Vagina (tissue), 2 donors: ENCODE results near the gene PHAF1. TPM values are rescaled to one million over a fixed set of nuclear protein-coding genes. Genes with fewer than 3 reads are reported as not detected.
A peak's percentile ranks its signal among the peaks of the same experiment; 100 is the strongest.

Experiments
- DNase-seq, 2 donors: peaks; one replicate each; pipeline ENCODE4 v3.0.0-alpha.2; 2017; ENCODE audit errors: extremely low spot score in 2 of 2
- H3K27ac ChIP-seq: fragments of 200-600 bp; sonication (generic); one replicate; pipeline ENCODE4 v1.5.1; 2019
- H3K27me3 ChIP-seq: fragments of 200-600 bp; sonication (generic); one replicate; pipeline ENCODE4 v1.5.1; 2019
- H3K36me3 ChIP-seq, 2 donors: fragments of 200-600 bp; sonication (generic); one replicate each; pipeline ENCODE4 v1.5.1; 2017 to 2019
- H3K4me1 ChIP-seq: fragments of 200-600 bp; sonication (generic); one replicate; pipeline ENCODE4 v1.5.1; 2019
- H3K4me3 ChIP-seq, 2 donors: fragments of 200-600 bp; sonication (generic); 1 replicate in 1 of 2; 2 replicates in 1 of 2; pipeline ENCODE4 v1.5.1; 2016 to 2019
- H3K9me3 ChIP-seq: fragments of 200-600 bp; sonication (generic); one replicate; pipeline ENCODE4 v1.5.1; 2019
- POLR2A ChIP-seq, 2 donors: fragments of 450-650 bp; IDR thresholded peaks; one replicate each; pipeline ENCODE4 v1.6.1; 2017; ENCODE audit warnings: antibody characterized with exemption in 2 of 2, mild to moderate bottlenecking in 2 of 2, moderate library complexity in 2 of 2
- POLR2AphosphoS5 ChIP-seq, 2 donors: sonication (generic); formaldehyde crosslinking; IDR thresholded peaks; one replicate each; pipeline ENCODE4 v1.9.0; 2017; ENCODE audit warnings: antibody characterized with exemption in 2 of 2, mild to moderate bottlenecking in 2 of 2, low read depth in 1 of 2; ENCODE audit not compliant: insufficient read depth in 1 of 2
- intact Hi-C: fragments of 100-400 bp; cut with DNase I; formaldehyde crosslinking; loops from one replicate; pipeline ENCODE4 v1.15.1; 2023
- total RNA-seq: library from RNA; depleted of rRNA; stranded (reverse); fragments of >200 nt; gene quantifications from one replicate; pipeline ENCODE4 v1.2.3, GENCODE V29; 2016
- TF ChIP-seq, protein P1 (sequence below), 3 experiments: fragments of 450-650 bp in 2 of 3; fragments of 200-600 bp in 1 of 3; sonication (generic) in 1 of 3; IDR thresholded peaks; one replicate each; pipeline ENCODE4 v1.5.1; 2017 to 2019; ENCODE audit warnings: antibody characterized with exemption in 3 of 3, mild to moderate bottlenecking in 2 of 3, moderate library complexity in 2 of 3

Gene PHAF1
- total RNA-seq, 1 donor from 2014 or later: 23.3 TPM

DNA sequence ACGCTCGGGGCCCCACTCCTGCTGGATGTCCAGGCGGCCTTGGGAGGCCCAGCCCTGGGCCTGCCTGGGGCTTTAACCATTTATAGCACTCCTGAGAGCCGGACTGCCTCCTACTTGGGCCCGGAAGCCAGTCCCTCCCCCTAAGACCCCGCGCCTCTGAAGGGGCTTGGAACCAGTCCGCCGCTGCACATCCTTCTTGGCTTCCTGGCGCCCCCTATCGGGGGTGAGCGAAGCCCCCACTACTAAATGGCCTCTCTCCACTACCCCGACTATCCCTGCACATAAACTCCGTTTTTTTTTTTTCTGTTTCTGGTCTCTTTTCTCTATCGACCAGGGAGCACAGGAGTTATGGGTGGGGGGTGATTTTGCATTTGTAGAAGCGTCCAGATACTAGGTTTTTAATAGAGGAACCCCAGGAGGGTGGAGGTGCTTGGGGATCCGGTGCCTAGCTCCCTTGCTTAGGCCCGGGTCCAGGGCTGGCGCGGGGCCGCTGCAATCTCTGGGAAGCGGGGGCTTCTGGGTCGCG, 60.0 kb downstream of the PHAF1 start:
- Histone ChIP-seq H3K27ac (peak overlapping the region; percentile 96), H3K4me3 (peak overlapping the region; percentile 45 to 60), H3K9me3 (no peaks in the 10 kb centered on the region), H3K27me3 (no peaks in the 10 kb centered on the region), H3K4me1 (peaks cover 54% of the 10 kb centered on the region), H3K36me3 (no peaks in the 10 kb centered on the region)
- DNase-seq: no peak
- TF ChIP-seq, protein P1, sequence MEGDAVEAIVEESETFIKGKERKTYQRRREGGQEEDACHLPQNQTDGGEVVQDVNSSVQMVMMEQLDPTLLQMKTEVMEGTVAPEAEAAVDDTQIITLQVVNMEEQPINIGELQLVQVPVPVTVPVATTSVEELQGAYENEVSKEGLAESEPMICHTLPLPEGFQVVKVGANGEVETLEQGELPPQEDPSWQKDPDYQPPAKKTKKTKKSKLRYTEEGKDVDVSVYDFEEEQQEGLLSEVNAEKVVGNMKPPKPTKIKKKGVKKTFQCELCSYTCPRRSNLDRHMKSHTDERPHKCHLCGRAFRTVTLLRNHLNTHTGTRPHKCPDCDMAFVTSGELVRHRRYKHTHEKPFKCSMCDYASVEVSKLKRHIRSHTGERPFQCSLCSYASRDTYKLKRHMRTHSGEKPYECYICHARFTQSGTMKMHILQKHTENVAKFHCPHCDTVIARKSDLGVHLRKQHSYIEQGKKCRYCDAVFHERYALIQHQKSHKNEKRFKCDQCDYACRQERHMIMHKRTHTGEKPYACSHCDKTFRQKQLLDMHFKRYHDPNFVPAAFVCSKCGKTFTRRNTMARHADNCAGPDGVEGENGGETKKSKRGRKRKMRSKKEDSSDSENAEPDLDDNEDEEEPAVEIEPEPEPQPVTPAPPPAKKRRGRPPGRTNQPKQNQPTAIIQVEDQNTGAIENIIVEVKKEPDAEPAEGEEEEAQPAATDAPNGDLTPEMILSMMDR (IDR thresholded peaks at IDR 0.05): no peak
- TF ChIP-seq POLR2A (IDR thresholded peaks at IDR 0.05) (no peak), POLR2AphosphoS5 (IDR thresholded peaks at IDR 0.05; ENCODE audit: insufficient read depth in 1 of 2, low read depth in 1 of 2) (no peak)
- intact Hi-C loops: no loop called here

DNA sequence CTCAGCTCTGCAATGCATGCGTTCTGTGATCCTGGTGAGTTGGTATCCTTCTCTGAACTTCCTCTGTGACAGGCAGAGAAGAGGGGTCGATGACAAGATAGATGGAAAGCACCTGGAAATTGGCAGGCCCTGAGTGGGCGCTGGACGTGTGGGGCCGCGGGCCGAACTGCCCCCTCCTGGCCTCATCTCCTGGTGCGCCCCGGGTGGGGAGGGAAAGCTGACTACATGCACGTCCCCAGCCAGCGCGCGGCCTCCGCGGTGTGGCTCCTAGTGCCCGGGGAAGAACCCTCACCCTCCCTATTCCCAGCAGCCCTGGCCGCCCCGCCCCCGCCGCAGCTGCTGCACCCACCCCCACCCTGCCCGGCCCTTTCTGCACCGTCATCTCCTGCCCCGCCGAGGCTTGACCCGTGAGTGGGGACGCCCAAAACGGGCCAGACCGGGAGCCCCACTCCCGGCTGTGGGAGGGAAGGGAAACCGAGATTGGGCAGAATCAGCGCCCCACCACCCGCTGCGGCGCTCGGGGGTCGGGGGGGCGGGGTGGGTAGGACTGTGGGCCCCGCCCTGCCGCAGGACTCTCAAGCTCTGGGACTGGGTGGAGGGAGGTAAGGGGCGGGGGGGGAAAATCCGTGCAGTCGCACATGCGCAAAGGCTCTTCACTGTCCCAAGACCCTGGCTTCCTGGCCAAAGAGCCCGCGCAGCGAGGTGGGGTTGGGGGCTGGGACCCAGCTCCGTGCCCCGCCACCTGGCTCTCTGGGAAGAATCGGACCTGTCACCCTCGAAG, 60.6 kb downstream of the PHAF1 start, which contains the start of gene NOL3:
Gene NOL3 (plus strand): TSS at position 371 of the 781 bp plus-strand sequence.
- Histone ChIP-seq H3K4me3 (peak within 1 kb of the TSS; percentile 45 to 60), H3K9me3 (no peaks in the 10 kb centered on the region), H3K4me1 (peaks cover 54% of the 10 kb centered on the region), H3K36me3 (no peaks in the 10 kb centered on the region), H3K27ac (peak within 1 kb of the TSS; percentile 96), H3K27me3 (no peaks in the 10 kb centered on the region)
- intact Hi-C loops: no loop called here
- TF ChIP-seq, protein P1 (IDR thresholded peaks at IDR 0.05): peak in 1 of 3 experiments; percentile 11
- TF ChIP-seq POLR2A (IDR thresholded peaks at IDR 0.05) (peak in 1 of 2 donors; percentile 32), POLR2AphosphoS5 (IDR thresholded peaks at IDR 0.05; ENCODE audit: insufficient read depth in 1 of 2, low read depth in 1 of 2) (peak in 1 of 2 donors; percentile 71)
- DNase-seq: no peak

DNA sequence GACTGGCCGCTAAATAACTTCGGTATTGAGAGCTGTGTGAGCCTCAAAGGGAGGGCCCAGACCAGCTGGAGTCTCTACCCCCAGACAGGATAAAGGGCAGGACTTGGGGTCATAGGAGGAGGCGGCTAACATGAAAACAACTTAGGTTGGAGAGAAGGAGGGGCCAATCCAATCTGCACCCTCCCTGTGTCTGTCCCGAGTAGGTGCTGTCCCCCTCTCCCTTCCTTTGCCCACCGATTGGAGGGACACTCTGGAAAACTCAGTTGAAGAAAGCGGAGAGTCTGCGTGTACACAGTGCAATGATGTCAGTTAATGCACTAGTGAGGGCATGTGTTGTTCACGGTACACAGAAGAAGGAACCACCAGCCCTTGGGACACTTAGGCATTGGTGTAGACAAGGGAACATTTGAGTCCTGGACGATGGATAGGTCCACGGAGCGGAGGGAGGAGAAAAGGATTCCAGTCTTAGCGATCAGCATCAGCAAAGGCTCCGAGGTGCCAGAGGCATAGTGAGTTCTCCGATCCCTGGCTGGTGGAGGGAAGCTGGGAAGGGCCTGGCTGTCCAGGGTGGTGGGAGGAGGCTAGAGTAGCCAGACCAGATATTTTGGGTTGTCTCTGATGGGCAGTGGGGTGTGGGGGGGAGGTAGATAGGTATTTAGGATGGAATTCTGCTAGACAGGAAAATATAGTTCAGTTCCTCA, 61.4 kb downstream of the PHAF1 start:
- Histone ChIP-seq H3K4me3 (peak overlapping the region; percentile 45 to 60), H3K27me3 (no peaks in the 10 kb centered on the region), H3K27ac (peak overlapping the region; percentile 96), H3K4me1 (peaks cover 54% of the 10 kb centered on the region), H3K36me3 (no peaks in the 10 kb centered on the region), H3K9me3 (no peaks in the 10 kb centered on the region)
- no peak for DNase-seq
- TF ChIP-seq POLR2A (IDR thresholded peaks at IDR 0.05) (no peak), POLR2AphosphoS5 (IDR thresholded peaks at IDR 0.05; ENCODE audit: insufficient read depth in 1 of 2, low read depth in 1 of 2) (no peak)
- TF ChIP-seq, protein P1 (IDR thresholded peaks at IDR 0.05): no peak
- intact Hi-C loops: no loop called here

DNA sequence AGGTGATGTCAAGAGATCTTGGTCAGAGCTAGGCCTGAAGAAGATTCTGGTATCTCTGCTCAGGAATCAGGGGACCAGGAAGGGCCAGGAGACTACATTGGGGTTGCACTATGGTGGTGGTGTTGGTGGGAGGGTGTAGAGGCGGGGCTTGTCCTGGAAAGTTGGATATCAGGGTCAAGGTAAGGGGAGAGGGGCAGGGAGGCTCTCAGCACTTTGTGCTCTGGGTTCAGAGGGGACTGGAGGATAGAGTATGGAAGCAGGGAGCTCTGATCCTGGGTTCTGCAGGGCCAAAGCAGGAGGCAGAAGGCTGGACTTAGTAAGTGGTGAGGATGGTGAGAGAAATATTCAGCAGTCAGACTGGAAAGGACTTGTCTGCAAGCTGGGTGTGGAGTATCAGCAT, 63.6 kb downstream of the PHAF1 start:
- DNase-seq: no peak
- H3K4me3 ChIP-seq: peak overlapping the region; percentile 37 to 62
- intact Hi-C loops: no loop called here
- H3K4me1 ChIP-seq: peaks cover 67% of the 10 kb centered on the region
- no peaks in the 10 kb centered on the region for H3K27me3 ChIP-seq
- no peaks in the 10 kb centered on the region for H3K9me3 ChIP-seq
- no peak for TF ChIP-seq POLR2AphosphoS5 (IDR thresholded peaks at IDR 0.05; ENCODE audit: insufficient read depth in 1 of 2, low read depth in 1 of 2)
- no peaks in the 10 kb centered on the region for H3K36me3 ChIP-seq
- peak overlapping the region; percentile 75 for H3K27ac ChIP-seq

DNA sequence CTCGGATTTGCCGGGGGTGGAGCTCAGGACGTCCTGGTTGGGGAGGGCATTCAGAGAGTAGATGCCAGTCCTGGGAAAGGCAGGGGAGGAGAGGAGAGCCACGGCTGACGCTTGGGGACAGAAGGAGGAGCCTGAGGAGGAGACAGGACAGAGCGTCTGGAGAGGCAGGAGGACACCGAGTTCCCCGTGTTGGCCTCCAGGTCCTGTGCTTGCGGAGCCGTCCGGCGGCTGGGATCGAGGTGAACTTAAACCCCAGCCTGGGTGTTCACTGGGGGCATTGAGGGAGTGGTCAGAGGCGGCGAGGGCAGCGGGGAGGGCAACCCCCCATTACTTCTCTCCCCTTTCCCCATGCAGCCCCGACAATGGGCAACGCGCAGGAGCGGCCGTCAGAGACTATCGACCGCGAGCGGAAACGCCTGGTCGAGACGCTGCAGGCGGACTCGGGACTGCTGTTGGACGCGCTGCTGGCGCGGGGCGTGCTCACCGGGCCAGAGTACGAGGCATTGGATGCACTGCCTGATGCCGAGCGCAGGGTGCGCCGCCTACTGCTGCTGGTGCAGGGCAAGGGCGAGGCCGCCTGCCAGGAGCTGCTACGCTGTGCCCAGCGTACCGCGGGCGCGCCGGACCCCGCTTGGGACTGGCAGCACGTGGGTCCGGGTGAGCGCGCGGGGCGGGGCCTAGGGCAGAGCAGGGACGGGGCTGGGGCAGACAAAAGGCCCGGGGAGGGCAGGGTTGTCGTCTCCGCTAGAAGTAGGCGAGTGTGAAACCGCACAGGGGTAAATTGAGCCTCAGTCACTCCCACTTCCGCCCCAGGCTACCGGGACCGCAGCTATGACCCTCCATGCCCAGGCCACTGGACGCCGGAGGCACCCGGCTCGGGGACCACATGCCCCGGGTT, 64.3 kb downstream of the PHAF1 start:
- no peaks in the 10 kb centered on the region for H3K36me3 ChIP-seq
- H3K4me1 ChIP-seq: peaks cover 69% of the 10 kb centered on the region
- no peaks in the 10 kb centered on the region for H3K27me3 ChIP-seq
- H3K9me3 ChIP-seq: no peaks in the 10 kb centered on the region
- peak overlapping the region; percentile 75 for H3K27ac ChIP-seq
- DNase-seq: no peak
- intact Hi-C loops: no loop called here
- peak; percentile 52 to 87 for TF ChIP-seq POLR2AphosphoS5 (IDR thresholded peaks at IDR 0.05; ENCODE audit: insufficient read depth in 1 of 2, low read depth in 1 of 2)
- TF ChIP-seq, protein P1 (IDR thresholded peaks at IDR 0.05): no peak
- H3K4me3 ChIP-seq: peak overlapping the region; percentile 37 to 62
